ENCODE measurements around the gene FADS6. TPM values are rescaled to one million over a fixed set of nuclear protein-coding genes. Genes with fewer than 3 reads are reported as not detected.

FADS6 gene
- total RNA-seq, 1 experiment from 2014 or later: 1.2 TPM

DNA sequence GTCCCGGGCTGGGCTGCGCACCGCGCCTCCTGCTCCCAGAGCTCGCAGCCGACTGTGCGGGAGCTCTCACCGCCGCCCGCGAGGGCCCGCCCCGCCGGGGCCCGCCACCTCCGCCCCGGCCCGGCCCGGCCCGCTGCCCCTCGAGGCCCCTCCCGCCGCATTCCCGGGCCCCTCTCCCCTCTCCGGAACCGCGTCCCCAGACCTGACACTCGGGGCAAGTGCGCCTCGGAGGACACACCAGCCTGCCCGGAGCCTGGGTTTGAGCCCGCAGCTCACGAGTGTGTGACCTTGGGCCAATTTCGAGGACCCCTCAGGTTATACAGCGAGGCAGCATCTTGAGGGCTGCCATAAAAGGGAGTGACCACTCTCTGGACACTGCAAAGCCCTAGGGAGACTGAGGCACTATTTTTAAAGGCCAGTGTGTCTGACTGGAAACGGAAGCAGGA lies 31.7 kb downstream of the FADS6 start:
- H3K27ac ChIP-seq (ENCODE audit: insufficient read length, low read depth, low read length): no peak overlapping the region
- no peak overlapping the region for H2AFZ ChIP-seq (ENCODE audit: low read length)
- no peaks in the 10 kb centered on the region for H3K79me2 ChIP-seq (ENCODE audit: insufficient read depth, low read length)
- H4K20me1 ChIP-seq (ENCODE audit: control insufficient read depth, insufficient read depth, insufficient read length): no peaks in the 10 kb centered on the region
- no peak overlapping the region for H4K8ac ChIP-seq (replicated peaks; ENCODE audit: insufficient read length, low read depth, low read length)
- no peak overlapping the region for H3K56ac ChIP-seq (ENCODE audit: insufficient read length, low read depth, low read length)
- no peak overlapping the region for H2BK15ac ChIP-seq (ENCODE audit: low read depth, low read length)
- peaks cover 13% of the 10 kb centered on the region for H3K23me2 ChIP-seq (ENCODE audit: insufficient read length, low read depth, low read length, poor library complexity, severe bottlenecking)
- no peaks in the 10 kb centered on the region for H3K79me1 ChIP-seq (ENCODE audit: insufficient read depth, low read depth, low read length, poor library complexity, severe bottlenecking)
- Mint-ChIP-seq H3K4me1 (peaks cover 14 to 18% of the 10 kb centered on the region in 2 experiments), H3K4me3 (peak overlapping the region; percentile 39 to 65), H3K27me3 (ENCODE audit: low read depth) (peaks cover 54% of the 10 kb centered on the region), H3K27ac (no peak overlapping the region), H3K9me3 (no peaks in the 10 kb centered on the region), H3K36me3 (ENCODE audit: insufficient read depth in 1 of 3, low read depth in 3 of 3) (peaks cover 3 to 16% (median 15%) of the 10 kb centered on the region in 3 experiments; a peak in 4 of 7 replicates)
- H2BK12ac ChIP-seq (ENCODE audit: insufficient read length, low read depth, low read length): no peak overlapping the region
- no peak overlapping the region for H2BK120ac ChIP-seq (ENCODE audit: low read depth, low read length, poor library complexity, severe bottlenecking)
- DNase-seq: no peak
- H3K4me2 ChIP-seq (ENCODE audit: insufficient read depth, insufficient read length, low read length): peak overlapping the region; percentile 41
- H3T11ph ChIP-seq (ENCODE audit: low read length): no peak overlapping the region
- TF ChIP-seq, protein P1, sequence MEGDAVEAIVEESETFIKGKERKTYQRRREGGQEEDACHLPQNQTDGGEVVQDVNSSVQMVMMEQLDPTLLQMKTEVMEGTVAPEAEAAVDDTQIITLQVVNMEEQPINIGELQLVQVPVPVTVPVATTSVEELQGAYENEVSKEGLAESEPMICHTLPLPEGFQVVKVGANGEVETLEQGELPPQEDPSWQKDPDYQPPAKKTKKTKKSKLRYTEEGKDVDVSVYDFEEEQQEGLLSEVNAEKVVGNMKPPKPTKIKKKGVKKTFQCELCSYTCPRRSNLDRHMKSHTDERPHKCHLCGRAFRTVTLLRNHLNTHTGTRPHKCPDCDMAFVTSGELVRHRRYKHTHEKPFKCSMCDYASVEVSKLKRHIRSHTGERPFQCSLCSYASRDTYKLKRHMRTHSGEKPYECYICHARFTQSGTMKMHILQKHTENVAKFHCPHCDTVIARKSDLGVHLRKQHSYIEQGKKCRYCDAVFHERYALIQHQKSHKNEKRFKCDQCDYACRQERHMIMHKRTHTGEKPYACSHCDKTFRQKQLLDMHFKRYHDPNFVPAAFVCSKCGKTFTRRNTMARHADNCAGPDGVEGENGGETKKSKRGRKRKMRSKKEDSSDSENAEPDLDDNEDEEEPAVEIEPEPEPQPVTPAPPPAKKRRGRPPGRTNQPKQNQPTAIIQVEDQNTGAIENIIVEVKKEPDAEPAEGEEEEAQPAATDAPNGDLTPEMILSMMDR (conservative IDR thresholded peaks at IDR 0.05): no peak
- H4K5ac ChIP-seq (ENCODE audit: insufficient read length, low read depth, low read length): no peak overlapping the region
- no peak overlapping the region for H4K91ac ChIP-seq (ENCODE audit: insufficient read length, low read depth, low read length)
- no peaks in the 10 kb centered on the region for H3K9me3 ChIP-seq (ENCODE audit: control insufficient read depth, low read depth, low read length)
- no CpG with 5 or more reads among the region's 36 CpGs for WGBS (ENCODE audit: extremely low coverage, insufficient read length, low lambda C conversion rate)
- 0 out of 2 replicates have a peak, but pooled peaks cover 2% of the 10 kb centered on the region for H3K4me1 ChIP-seq (ENCODE audit: insufficient read depth, low read length)
- no peak overlapping the region for H3K4ac ChIP-seq (ENCODE audit: low read depth, low read length)
- no peak overlapping the region for H2BK20ac ChIP-seq (ENCODE audit: low read depth, low read length, poor library complexity, severe bottlenecking)
- H3K23ac ChIP-seq (ENCODE audit: insufficient read length, low read depth, low read length): no peak overlapping the region
- H2AK5ac ChIP-seq (ENCODE audit: insufficient read length, low read length): no peak overlapping the region
- H3K9ac ChIP-seq (ENCODE audit: extremely low read depth, insufficient read length, low read length): no peak overlapping the region
- H3K18ac ChIP-seq (ENCODE audit: insufficient read length, low read depth, low read length): no peak overlapping the region
- no peak overlapping the region for H2BK5ac ChIP-seq (ENCODE audit: insufficient read length, low read length)
- H3K27me3 ChIP-seq (ENCODE audit: insufficient read depth, low read length): peaks cover 41% of the 10 kb centered on the region
- no peak overlapping the region for H3K14ac ChIP-seq (ENCODE audit: insufficient read depth, low read length)
